ENCODE data around the gene MRTFB. TPM values are rescaled to one million over a fixed set of nuclear protein-coding genes. Genes with fewer than 3 reads are reported as not detected.
A peak's percentile ranks its signal among the peaks of the same experiment; 100 is the strongest.

Gene MRTFB
- total RNA-seq, 1 experiment from 2014 or later, result 29.5 TPM

- CTCF ChIA-PET, result no interaction called here
- H3K27me3 Mint-ChIP-seq (ENCODE audit: insufficient read depth, unreplicated experiment), result no peaks in the 10 kb centered on the region
- Histone ChIP-seq H3K4me3 (ENCODE audit: low read depth, low read length) (no peak overlapping the region), H3K9me3 (0 out of 2 replicates have a peak, but pooled peaks cover 6% of the 10 kb centered on the region), H3K27me3 (replicated peaks; ENCODE audit: control insufficient read depth, insufficient read depth, low read length) (no peaks in the 10 kb centered on the region), H3K36me3 (ENCODE audit: control insufficient read depth, insufficient read depth, low read length) (no peaks in the 10 kb centered on the region), H3K4me1 (no peaks in the 10 kb centered on the region)
- H3K27ac Mint-ChIP-seq (ENCODE audit: unreplicated experiment), result no peak overlapping the region
- H3K36me3 Mint-ChIP-seq (ENCODE audit: insufficient read depth, unreplicated experiment), result no peaks in the 10 kb centered on the region
- no TSS peak for BruUV-seq (replicated peaks)
- no peak for DNase-seq
- no peaks in the 10 kb centered on the region for H3K4me1 Mint-ChIP-seq (ENCODE audit: low read depth, unreplicated experiment)
- H3K4me3 Mint-ChIP-seq (ENCODE audit: unreplicated experiment), result no peak overlapping the region
- H3K9me3 Mint-ChIP-seq (ENCODE audit: unreplicated experiment), result no peaks in the 10 kb centered on the region
- intact Hi-C loops (cut with micrococcal nuclease; ENCODE audit: unreplicated experiment), result no loop called here
- no peak for TF ChIP-seq CTCF (IDR thresholded peaks at IDR 0.05; ENCODE audit: insufficient read depth in 1 of 2, low read depth in 1 of 2, low read length in 1 of 2, severe bottlenecking in 1 of 2, unreplicated experiment in 1 of 2)
- POLR2A ChIA-PET, result no interaction called here
Measured at GRCh38 chr16:14026572-14027285, 44.4 kb upstream of the MRTFB start.

GRCh38 chr16:14028202-14028601 is 42.9 kb upstream of the MRTFB start:
- Mint-ChIP-seq H3K27ac (ENCODE audit: unreplicated experiment) (no peak overlapping the region), H3K4me3 (ENCODE audit: unreplicated experiment) (no peak overlapping the region), H3K4me1 (ENCODE audit: low read depth, unreplicated experiment) (no peaks in the 10 kb centered on the region), H3K36me3 (ENCODE audit: insufficient read depth, unreplicated experiment) (no peaks in the 10 kb centered on the region), H3K9me3 (ENCODE audit: unreplicated experiment) (no peaks in the 10 kb centered on the region), H3K27me3 (ENCODE audit: insufficient read depth, unreplicated experiment) (no peaks in the 10 kb centered on the region)
- Histone ChIP-seq H3K27me3 (replicated peaks; ENCODE audit: control insufficient read depth, insufficient read depth, low read length) (no peaks in the 10 kb centered on the region), H3K4me1 (no peaks in the 10 kb centered on the region), H3K4me3 (ENCODE audit: low read depth, low read length) (no peak overlapping the region), H3K9me3 (0 out of 2 replicates have a peak, but pooled peaks cover 6% of the 10 kb centered on the region), H3K36me3 (ENCODE audit: control insufficient read depth, insufficient read depth, low read length) (no peaks in the 10 kb centered on the region)
- POLR2A ChIA-PET, result interaction anchor here (0.5 kb wide), 1 partner anchor 91 kb away, joined by 3 read pairs; no protein-coding TSS in a partner anchor
- TF ChIP-seq CTCF (IDR thresholded peaks at IDR 0.05; ENCODE audit: insufficient read depth in 1 of 2, low read depth in 1 of 2, low read length in 1 of 2, severe bottlenecking in 1 of 2, unreplicated experiment in 1 of 2), result no peak
- CTCF ChIA-PET, result no interaction called here
- BruUV-seq (replicated peaks), result no TSS peak
- intact Hi-C loops (cut with micrococcal nuclease; ENCODE audit: unreplicated experiment), result no loop called here
- DNase-seq, result peak in 1 of 2 experiments; percentile 34

GRCh38 chr16:14029658-14030057 is 41.5 kb upstream of the MRTFB start:
- TF ChIP-seq CTCF (IDR thresholded peaks at IDR 0.05; ENCODE audit: insufficient read depth in 1 of 2, low read depth in 1 of 2, low read length in 1 of 2, severe bottlenecking in 1 of 2, unreplicated experiment in 1 of 2), result no peak
- no peaks in the 10 kb centered on the region for H3K27me3 Mint-ChIP-seq (ENCODE audit: insufficient read depth, unreplicated experiment)
- DNase-seq, result no peak
- intact Hi-C loops (cut with micrococcal nuclease; ENCODE audit: unreplicated experiment), result no loop called here
- Histone ChIP-seq H3K27me3 (replicated peaks; ENCODE audit: control insufficient read depth, insufficient read depth, low read length) (no peaks in the 10 kb centered on the region), H3K9me3 (0 out of 2 replicates have a peak, but pooled peaks cover 6% of the 10 kb centered on the region), H3K4me3 (ENCODE audit: low read depth, low read length) (no peak overlapping the region), H3K36me3 (ENCODE audit: control insufficient read depth, insufficient read depth, low read length) (no peaks in the 10 kb centered on the region), H3K4me1 (no peaks in the 10 kb centered on the region)
- H3K36me3 Mint-ChIP-seq (ENCODE audit: insufficient read depth, unreplicated experiment), result no peaks in the 10 kb centered on the region
- H3K4me1 Mint-ChIP-seq (ENCODE audit: low read depth, unreplicated experiment), result no peaks in the 10 kb centered on the region
- H3K4me3 Mint-ChIP-seq (ENCODE audit: unreplicated experiment), result no peak overlapping the region
- no peak overlapping the region for H3K27ac Mint-ChIP-seq (ENCODE audit: unreplicated experiment)
- H3K9me3 Mint-ChIP-seq (ENCODE audit: unreplicated experiment), result no peaks in the 10 kb centered on the region
- POLR2A ChIA-PET, result no interaction called here
- CTCF ChIA-PET, result no interaction called here
- BruUV-seq (replicated peaks), result no TSS peak
